ENCODE measurements around the gene RLN3. TPM values are rescaled to one million over a fixed set of nuclear protein-coding genes. Genes with fewer than 3 reads are reported as not detected.
"Not testable (repeated sequence)": the region's sequence is repeated elsewhere in the genome, so short reads cannot be mapped to it uniquely, and the experiment has no call there.

RLN3 gene
- total RNA-seq, 2 donors from 2014 or later: not detected

- peak; percentile 62 to 79 for TF ChIP-seq CTCF (IDR thresholded peaks at IDR 0.05)
- H3K36me3 ChIP-seq: no peaks in the 10 kb centered on the region
- H3K4me1 ChIP-seq: no peaks in the 10 kb centered on the region
- no peak overlapping the region for H3K27ac ChIP-seq
- H3K4me3 ChIP-seq: no peak overlapping the region
- H3K27me3 ChIP-seq: no peaks in the 10 kb centered on the region
- no peak for DNase-seq (ENCODE audit: low spot score)
- no peaks in the 10 kb centered on the region for H3K9me3 ChIP-seq
These were observed 20.6 kb downstream of the RLN3 start for GRCh38 chr19:14048443-14049153.

GRCh38 chr19:14050512-14050911 lies 22.6 kb downstream of the RLN3 start:
- H3K36me3 ChIP-seq: no peaks in the 10 kb centered on the region
- H3K4me1 ChIP-seq: no peaks in the 10 kb centered on the region
- H3K4me3 ChIP-seq: no peak overlapping the region
- H3K27me3 ChIP-seq: no peaks in the 10 kb centered on the region
- no peak for DNase-seq (ENCODE audit: low spot score)
- H3K9me3 ChIP-seq: no peaks in the 10 kb centered on the region
- H3K27ac ChIP-seq: no peak overlapping the region
- TF ChIP-seq CTCF (IDR thresholded peaks at IDR 0.05): no peak

- not testable (repeated sequence) for H3K4me1 ChIP-seq; H3K36me3 ChIP-seq; H3K4me3 ChIP-seq; H3K9me3 ChIP-seq; DNase-seq (ENCODE audit: low spot score); H3K27ac ChIP-seq; H3K27me3 ChIP-seq
These were observed 23.0 kb downstream of the RLN3 start for GRCh38 chr19:14050961-14051360.

- no peak for TF ChIP-seq CTCF (IDR thresholded peaks at IDR 0.05)
- no peaks in the 10 kb centered on the region for H3K27me3 ChIP-seq
- no peak for DNase-seq (ENCODE audit: low spot score)
- no peaks in the 10 kb centered on the region for H3K36me3 ChIP-seq
- no peak overlapping the region for H3K27ac ChIP-seq
- peaks cover 0 to under 1% of the 10 kb centered on the region in 2 donors for H3K4me1 ChIP-seq
- H3K9me3 ChIP-seq: no peaks in the 10 kb centered on the region
- H3K4me3 ChIP-seq: no peak overlapping the region
These were observed 24.0 kb downstream of the RLN3 start for GRCh38 chr19:14051980-14052379.

GRCh38 chr19:14052470-14052869 lies 24.5 kb downstream of the RLN3 start:
- TF ChIP-seq CTCF (IDR thresholded peaks at IDR 0.05): no peak
- H3K9me3 ChIP-seq: no peaks in the 10 kb centered on the region
- H3K4me1 ChIP-seq: peaks cover 0 to 5% of the 10 kb centered on the region in 2 donors
- no peaks in the 10 kb centered on the region for H3K36me3 ChIP-seq
- no peak for DNase-seq (ENCODE audit: low spot score)
- H3K4me3 ChIP-seq: no peak overlapping the region
- no peaks in the 10 kb centered on the region for H3K27me3 ChIP-seq
- no peak overlapping the region for H3K27ac ChIP-seq

GRCh38 chr19:14053032-14053431 lies 25.1 kb downstream of the RLN3 start:
- TF ChIP-seq CTCF (IDR thresholded peaks at IDR 0.05): no peak
- Histone ChIP-seq H3K27me3 (no peaks in the 10 kb centered on the region), H3K27ac (no peak overlapping the region), H3K4me3 (no peak overlapping the region), H3K4me1 (peaks cover 0 to 10% of the 10 kb centered on the region in 2 donors), H3K9me3 (no peaks in the 10 kb centered on the region), H3K36me3 (no peaks in the 10 kb centered on the region)
- no peak for DNase-seq (ENCODE audit: low spot score)
